GM19463 (cell line): ENCODE data around the gene HIRIP3.

Source experiments
- ATAC-seq: cut with Tn5 transposase; IDR thresholded peaks from one replicate; pipeline ENCODE4 v1.9.1; 2021; ENCODE audit warnings: mild to moderate bottlenecking, moderate library complexity; ENCODE audit not compliant: unreplicated experiment

HIRIP3 gene

GRCh38 chr16:29985271-29985811 is 10.1 kb downstream of the HIRIP3 start:
- no peak for ATAC-seq

GRCh38 chr16:29984764-29985147 is 10.7 kb downstream of the HIRIP3 start:
- ATAC-seq, result no peak

- no peak for ATAC-seq
Observed at GRCh38 chr16:29984137-29984763, 11.2 kb downstream of the HIRIP3 start.

- no peak for ATAC-seq
Observed at GRCh38 chr16:29983420-29984136, 11.8 kb downstream of the HIRIP3 start.

GRCh38 chr16:29982560-29983419 is 12.6 kb downstream of the HIRIP3 start:
- ATAC-seq, result no peak

GRCh38 chr16:29978564-29979270 is 16.7 kb downstream of the HIRIP3 start:
- no peak for ATAC-seq

- no peak for ATAC-seq
Observed at GRCh38 chr16:29978081-29978480, 17.3 kb downstream of the HIRIP3 start.

- no peak for ATAC-seq
Observed at GRCh38 chr16:29977063-29977825, 18.2 kb downstream of the HIRIP3 start.

- ATAC-seq, result no peak
Observed at GRCh38 chr16:29975811-29976511, 19.5 kb downstream of the HIRIP3 start.

GRCh38 chr16:29975134-29975538 is 20.3 kb downstream of the HIRIP3 start:
- no peak for ATAC-seq

GRCh38 chr16:29974291-29975133 is 20.9 kb downstream of the HIRIP3 start:
- no peak for ATAC-seq

GRCh38 chr16:29973384-29974246 is 21.8 kb downstream of the HIRIP3 start, which contains the start of gene TAOK2:
TSS of gene TAOK2 (plus strand) at chr16:29973868. CDS start at chr16:29977773, 3,905 bp downstream.
- peak; percentile 87 for ATAC-seq

- ATAC-seq, result no peak
Observed at GRCh38 chr16:29972992-29973383, 22.4 kb downstream of the HIRIP3 start.

- ATAC-seq, result no peak
Observed at GRCh38 chr16:29972500-29972899, 22.9 kb downstream of the HIRIP3 start.

- ATAC-seq, result no peak
Observed at GRCh38 chr16:29971304-29971703, 24.1 kb downstream of the HIRIP3 start.

- ATAC-seq, result no peak
Observed at GRCh38 chr16:29968205-29968604, 27.2 kb downstream of the HIRIP3 start.

- ATAC-seq, result no peak
Observed at GRCh38 chr16:29963021-29963743, 32.2 kb downstream of the HIRIP3 start.
